K562 (cell line): ENCODE measurements around the gene ZBTB32. TPM values are rescaled to one million over a fixed set of nuclear protein-coding genes. Genes with fewer than 3 reads are reported as not detected.

Experiments
- C11orf30 ChIP-seq: fragments of 450-650 bp; IDR thresholded peaks from 2 replicates; pipeline ENCODE4 v1.6.1; 2016; ENCODE audit warnings: low read depth, mild to moderate bottlenecking
- HDAC6 ChIP-seq: IDR thresholded peaks from 2 replicates; pipeline ENCODE4 v1.6.1; 2012; ENCODE audit warnings: low read depth, mild to moderate bottlenecking, control low read depth, inconsistent platforms, low read length, moderate library complexity
- L3MBTL2 ChIP-seq: fragments of 450-650 bp; IDR thresholded peaks from 2 replicates; pipeline ENCODE4 v1.6.1; 2016; ENCODE audit warnings: mild to moderate bottlenecking, moderate library complexity
- MTA3 ChIP-seq: fragments of 450-650 bp; formaldehyde crosslinking; IDR thresholded peaks from 2 replicates; pipeline ENCODE4 v1.6.1; 2017; ENCODE audit warnings: mild to moderate bottlenecking, borderline replicate concordance
- NBN ChIP-seq: fragments of 450-650 bp; IDR thresholded peaks from 2 replicates; pipeline ENCODE4 v1.6.1; 2016; ENCODE audit warnings: low read depth, mild to moderate bottlenecking
- NCOA1 ChIP-seq: fragments of 450-650 bp; IDR thresholded peaks from 2 replicates; pipeline ENCODE4 v1.6.1; 2016; ENCODE audit warnings: low read depth
- TAF15 ChIP-seq: fragments of 200-400 bp; formaldehyde crosslinking; IDR thresholded peaks from 2 replicates; pipeline ENCODE4 v1.6.1; 2017; ENCODE audit warnings: mild to moderate bottlenecking, low read depth, low read length, moderate library complexity
- ZNF354B ChIP-seq: fragments of 250-450 bp; sonication (Bioruptor Pico); IDR thresholded peaks from 2 replicates; pipeline ENCODE4 v1.4.0; 2020
- ZNF57 ChIP-seq: fragments of 450-650 bp; formaldehyde crosslinking; IDR thresholded peaks from 2 replicates; pipeline ENCODE4 v1.4.0; 2020; ENCODE audit warnings: mild to moderate bottlenecking, moderate library complexity
- polyA plus RNA-seq, 8 experiments: library from polyadenylated mRNA; depleted of rRNA in 4 of 8; stranded (reverse) in 5 of 8; unstranded in 3 of 8; fragments of >200 nt; fragmentation: Nextera tagmentation in 2 of 8; fragmentation: Illumina TruSeq in 1 of 8; extraction: Ambion mirVana in 2 of 8; extraction: Trizol in 1 of 8; gene quantifications; 2 replicates each; pipeline versions ENCODE4 v1.2.1 to v1.2.3, GENCODE V29; 2011 to 2014; ENCODE audit warnings: inconsistent platforms in 1 of 8, missing spikeins in 1 of 8
- total RNA-seq, 7 experiments: library from RNA; depleted of rRNA in 6 of 7; stranded (reverse); fragments of >200 nt in 6 of 7; fragmentation: Illumina TruSeq in 2 of 7; extraction: Trizol in 2 of 7; gene quantifications; 2 replicates each; pipeline versions ENCODE4 v1.2.1 to v1.2.3, GENCODE V29; 2011 to 2021; ENCODE audit warnings: low replicate concordance in 1 of 7
- TF ChIP-seq, protein P1 (sequence below): IDR thresholded peaks from 2 replicates; pipeline ENCODE4 v1.6.1; 2014; ENCODE audit warnings: antibody characterized with exemption
- TF ChIP-seq, protein P2 (sequence below): fragments of 450-650 bp; IDR thresholded peaks from 2 replicates; pipeline ENCODE4 v1.6.1; 2017; ENCODE audit warnings: mild to moderate bottlenecking, moderate library complexity
- TF ChIP-seq, protein P3 (sequence below): fragments of 450-650 bp; IDR thresholded peaks from 2 replicates; pipeline ENCODE4 v1.6.1; 2017; ENCODE audit warnings: antibody characterized with exemption, mild to moderate bottlenecking
- TF ChIP-seq, protein P4 (sequence below): sonication (generic); formaldehyde crosslinking; IDR thresholded peaks from 2 replicates; pipeline ENCODE4 v1.8.1; 2022; ENCODE audit warnings: missing genetic modification reagents

Gene ZBTB32
- total and polyA plus RNA-seq, 9 of the 15 experiments (the other 6 are each of a cell fraction or from before 2014, with no cell fraction given), result 0.20 TPM; not detected in 8

DNA sequence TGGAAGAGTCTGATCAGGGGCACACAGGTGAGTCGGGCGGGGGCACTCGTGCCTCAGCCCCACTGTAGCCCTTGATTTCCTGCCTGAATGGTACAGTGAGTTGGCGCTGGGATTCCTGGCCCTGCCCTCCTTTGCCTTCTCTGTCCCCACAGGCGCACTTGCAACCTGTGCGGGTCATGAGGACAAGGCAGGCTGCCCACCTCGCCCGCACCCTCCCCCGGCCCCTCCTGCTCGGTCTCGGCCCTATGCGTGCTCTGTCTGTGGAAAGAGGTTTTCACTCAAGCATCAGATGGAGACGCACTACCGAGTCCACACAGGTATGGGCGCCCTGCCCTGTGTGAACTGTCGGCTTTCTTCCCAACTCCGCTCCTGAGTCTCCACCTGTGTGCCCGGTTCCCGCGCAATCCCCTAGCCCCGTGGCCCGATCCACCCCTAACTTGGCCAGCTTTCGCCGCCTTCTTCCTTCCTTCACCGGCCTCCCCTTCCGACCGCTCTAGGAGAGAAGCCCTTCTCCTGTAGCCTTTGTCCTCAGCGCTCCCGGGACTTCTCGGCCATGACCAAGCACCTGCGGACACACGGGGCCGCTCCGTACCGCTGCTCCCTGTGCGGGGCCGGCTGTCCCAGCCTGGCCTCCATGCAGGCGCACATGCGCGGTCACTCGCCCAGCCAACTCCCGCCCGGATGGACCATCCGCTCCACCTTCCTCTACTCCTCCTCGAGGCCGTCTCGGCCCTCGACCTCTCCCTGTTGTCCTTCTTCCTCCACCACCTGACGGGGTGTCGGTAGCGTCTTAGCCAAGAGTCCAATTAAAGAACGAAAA is 11.8 kb downstream of the ZBTB32 start (continued):
- TF ChIP-seq, protein P1, sequence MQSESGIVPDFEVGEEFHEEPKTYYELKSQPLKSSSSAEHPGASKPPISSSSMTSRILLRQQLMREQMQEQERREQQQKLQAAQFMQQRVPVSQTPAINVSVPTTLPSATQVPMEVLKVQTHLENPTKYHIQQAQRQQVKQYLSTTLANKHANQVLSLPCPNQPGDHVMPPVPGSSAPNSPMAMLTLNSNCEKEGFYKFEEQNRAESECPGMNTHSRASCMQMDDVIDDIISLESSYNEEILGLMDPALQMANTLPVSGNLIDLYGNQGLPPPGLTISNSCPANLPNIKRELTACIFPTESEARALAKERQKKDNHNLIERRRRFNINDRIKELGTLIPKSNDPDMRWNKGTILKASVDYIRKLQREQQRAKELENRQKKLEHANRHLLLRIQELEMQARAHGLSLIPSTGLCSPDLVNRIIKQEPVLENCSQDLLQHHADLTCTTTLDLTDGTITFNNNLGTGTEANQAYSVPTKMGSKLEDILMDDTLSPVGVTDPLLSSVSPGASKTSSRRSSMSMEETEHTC, result no peak
- TF ChIP-seq C11orf30 (no peak), ZNF57 (CRISPR knock-in tag) (no peak), NBN (no peak), L3MBTL2 (peak; percentile 94), MTA3 (no peak), NCOA1 (0 out of 2 replicates have a peak, but pooled peaks have one; percentile 19), ZNF354B (CRISPR knock-in tag) (no peak), HDAC6 (no peak), TAF15 (no peak)
- TF ChIP-seq, protein P2, sequence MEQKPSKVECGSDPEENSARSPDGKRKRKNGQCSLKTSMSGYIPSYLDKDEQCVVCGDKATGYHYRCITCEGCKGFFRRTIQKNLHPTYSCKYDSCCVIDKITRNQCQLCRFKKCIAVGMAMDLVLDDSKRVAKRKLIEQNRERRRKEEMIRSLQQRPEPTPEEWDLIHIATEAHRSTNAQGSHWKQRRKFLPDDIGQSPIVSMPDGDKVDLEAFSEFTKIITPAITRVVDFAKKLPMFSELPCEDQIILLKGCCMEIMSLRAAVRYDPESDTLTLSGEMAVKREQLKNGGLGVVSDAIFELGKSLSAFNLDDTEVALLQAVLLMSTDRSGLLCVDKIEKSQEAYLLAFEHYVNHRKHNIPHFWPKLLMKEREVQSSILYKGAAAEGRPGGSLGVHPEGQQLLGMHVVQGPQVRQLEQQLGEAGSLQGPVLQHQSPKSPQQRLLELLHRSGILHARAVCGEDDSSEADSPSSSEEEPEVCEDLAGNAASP, result no peak
- TF ChIP-seq, protein P3, sequence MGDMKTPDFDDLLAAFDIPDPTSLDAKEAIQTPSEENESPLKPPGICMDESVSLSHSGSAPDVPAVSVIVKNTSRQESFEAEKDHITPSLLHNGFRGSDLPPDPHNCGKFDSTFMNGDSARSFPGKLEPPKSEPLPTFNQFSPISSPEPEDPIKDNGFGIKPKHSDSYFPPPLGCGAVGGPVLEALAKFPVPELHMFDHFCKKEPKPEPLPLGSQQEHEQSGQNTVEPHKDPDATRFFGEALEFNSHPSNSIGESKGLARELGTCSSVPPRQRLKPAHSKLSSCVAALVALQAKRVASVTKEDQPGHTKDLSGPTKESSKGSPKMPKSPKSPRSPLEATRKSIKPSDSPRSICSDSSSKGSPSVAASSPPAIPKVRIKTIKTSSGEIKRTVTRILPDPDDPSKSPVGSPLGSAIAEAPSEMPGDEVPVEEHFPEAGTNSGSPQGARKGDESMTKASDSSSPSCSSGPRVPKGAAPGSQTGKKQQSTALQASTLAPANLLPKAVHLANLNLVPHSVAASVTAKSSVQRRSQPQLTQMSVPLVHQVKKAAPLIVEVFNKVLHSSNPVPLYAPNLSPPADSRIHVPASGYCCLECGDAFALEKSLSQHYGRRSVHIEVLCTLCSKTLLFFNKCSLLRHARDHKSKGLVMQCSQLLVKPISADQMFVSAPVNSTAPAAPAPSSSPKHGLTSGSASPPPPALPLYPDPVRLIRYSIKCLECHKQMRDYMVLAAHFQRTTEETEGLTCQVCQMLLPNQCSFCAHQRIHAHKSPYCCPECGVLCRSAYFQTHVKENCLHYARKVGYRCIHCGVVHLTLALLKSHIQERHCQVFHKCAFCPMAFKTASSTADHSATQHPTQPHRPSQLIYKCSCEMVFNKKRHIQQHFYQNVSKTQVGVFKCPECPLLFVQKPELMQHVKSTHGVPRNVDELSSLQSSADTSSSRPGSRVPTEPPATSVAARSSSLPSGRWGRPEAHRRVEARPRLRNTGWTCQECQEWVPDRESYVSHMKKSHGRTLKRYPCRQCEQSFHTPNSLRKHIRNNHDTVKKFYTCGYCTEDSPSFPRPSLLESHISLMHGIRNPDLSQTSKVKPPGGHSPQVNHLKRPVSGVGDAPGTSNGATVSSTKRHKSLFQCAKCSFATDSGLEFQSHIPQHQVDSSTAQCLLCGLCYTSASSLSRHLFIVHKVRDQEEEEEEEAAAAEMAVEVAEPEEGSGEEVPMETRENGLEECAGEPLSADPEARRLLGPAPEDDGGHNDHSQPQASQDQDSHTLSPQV, result 0 out of 2 replicates have a peak, but pooled peaks have one; percentile 25
- TF ChIP-seq, protein P4, sequence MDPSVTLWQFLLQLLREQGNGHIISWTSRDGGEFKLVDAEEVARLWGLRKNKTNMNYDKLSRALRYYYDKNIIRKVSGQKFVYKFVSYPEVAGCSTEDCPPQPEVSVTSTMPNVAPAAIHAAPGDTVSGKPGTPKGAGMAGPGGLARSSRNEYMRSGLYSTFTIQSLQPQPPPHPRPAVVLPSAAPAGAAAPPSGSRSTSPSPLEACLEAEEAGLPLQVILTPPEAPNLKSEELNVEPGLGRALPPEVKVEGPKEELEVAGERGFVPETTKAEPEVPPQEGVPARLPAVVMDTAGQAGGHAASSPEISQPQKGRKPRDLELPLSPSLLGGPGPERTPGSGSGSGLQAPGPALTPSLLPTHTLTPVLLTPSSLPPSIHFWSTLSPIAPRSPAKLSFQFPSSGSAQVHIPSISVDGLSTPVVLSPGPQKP, result no peak
